ENCODE measurements around the gene DNM3. TPM values are rescaled to one million over a fixed set of nuclear protein-coding genes. Genes with fewer than 3 reads are reported as not detected.
A peak's percentile ranks its signal among the peaks of the same experiment; 100 is the strongest.

DNM3 gene
- total RNA-seq, 1 experiment from 2014 or later = 0.45 TPM

DNA sequence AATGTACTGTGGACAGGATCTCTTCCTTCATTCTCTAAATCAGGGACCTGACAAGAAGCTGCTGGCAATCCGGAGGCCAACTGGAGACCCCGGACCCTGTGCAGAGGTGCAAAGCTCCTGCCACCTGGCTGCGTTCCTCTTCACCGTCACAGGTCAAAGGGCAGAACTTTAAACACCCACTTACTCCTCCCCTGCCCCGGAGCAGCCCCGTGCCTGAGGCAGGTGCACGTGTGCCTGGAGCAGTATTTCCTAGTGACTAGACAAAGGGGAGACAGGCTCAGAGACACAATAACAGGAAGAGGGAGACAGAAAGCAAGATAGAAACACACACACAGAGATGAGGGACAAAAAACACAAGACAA, 609.2 kb downstream of the DNM3 start:
- Histone ChIP-seq H3K27me3 (ENCODE audit: low read length) (no peaks in the 10 kb centered on the region), H3K79me2 (ENCODE audit: low read length) (no peaks in the 10 kb centered on the region), H3K9me2 (replicated peaks; ENCODE audit: insufficient read depth, low read length) (no peaks in the 10 kb centered on the region), H2AFZ (ENCODE audit: low read length) (peak overlapping the region; percentile 89), H3K4me2 (ENCODE audit: low read depth, low read length, poor library complexity, severe bottlenecking) (peak overlapping the region; percentile 54), H3K4me1 (ENCODE audit: low read length) (peaks cover 7% of the 10 kb centered on the region), H3K9ac (ENCODE audit: low read length) (peak overlapping the region; percentile 49; the same call in 1 of the 2 replicates), H3K4me3 (ENCODE audit: low read length) (no peak overlapping the region), H3K9me3 (ENCODE audit: low read length) (no peaks in the 10 kb centered on the region), H3K27ac (ENCODE audit: low read length) (no peak overlapping the region), H4K20me1 (ENCODE audit: insufficient read depth, low read depth, low read length) (no peaks in the 10 kb centered on the region), H3K36me3 (ENCODE audit: insufficient read depth, low read length) (no peaks in the 10 kb centered on the region)
- no peak for DNase-seq

DNA sequence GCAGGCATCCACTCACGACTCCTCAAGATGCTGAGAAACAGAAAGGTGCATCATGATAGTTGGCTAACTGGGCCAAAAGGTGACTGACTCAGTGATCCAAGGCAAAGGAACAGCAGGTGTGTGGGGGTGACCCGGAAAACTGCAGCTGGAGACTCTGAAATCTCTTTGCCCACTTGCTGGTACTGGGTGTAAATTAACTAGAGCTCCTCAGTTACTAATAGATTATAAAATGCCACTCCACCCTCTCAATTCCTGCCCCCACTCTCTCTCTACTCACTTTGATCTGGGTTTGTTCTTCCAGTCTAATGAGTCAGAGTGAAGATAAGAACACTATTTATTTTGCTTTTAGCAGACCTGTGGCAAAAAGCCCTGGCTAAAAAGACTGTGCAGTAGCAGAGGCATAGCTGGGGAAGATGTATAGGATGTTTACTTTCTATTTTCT, 609.7 kb downstream of the DNM3 start:
- H3K9me3 ChIP-seq (ENCODE audit: low read length) = no peaks in the 10 kb centered on the region
- DNase-seq = no peak
- no peak overlapping the region for H3K9ac ChIP-seq (ENCODE audit: low read length)
- H3K4me3 ChIP-seq (ENCODE audit: low read length) = no peak overlapping the region
- H3K27ac ChIP-seq (ENCODE audit: low read length) = no peak overlapping the region
- no peaks in the 10 kb centered on the region for H3K27me3 ChIP-seq (ENCODE audit: low read length)
- no peaks in the 10 kb centered on the region for H3K36me3 ChIP-seq (ENCODE audit: insufficient read depth, low read length)
- H3K9me2 ChIP-seq (replicated peaks; ENCODE audit: insufficient read depth, low read length) = no peaks in the 10 kb centered on the region
- peaks cover 7% of the 10 kb centered on the region for H3K4me1 ChIP-seq (ENCODE audit: low read length)
- no peaks in the 10 kb centered on the region for H3K79me2 ChIP-seq (ENCODE audit: low read length)
- H3K4me2 ChIP-seq (ENCODE audit: low read depth, low read length, poor library complexity, severe bottlenecking) = no peak overlapping the region
- H2AFZ ChIP-seq (ENCODE audit: low read length) = peak overlapping the region; percentile 89; the same call in 1 of the 2 replicates
- no peaks in the 10 kb centered on the region for H4K20me1 ChIP-seq (ENCODE audit: insufficient read depth, low read depth, low read length)

DNA sequence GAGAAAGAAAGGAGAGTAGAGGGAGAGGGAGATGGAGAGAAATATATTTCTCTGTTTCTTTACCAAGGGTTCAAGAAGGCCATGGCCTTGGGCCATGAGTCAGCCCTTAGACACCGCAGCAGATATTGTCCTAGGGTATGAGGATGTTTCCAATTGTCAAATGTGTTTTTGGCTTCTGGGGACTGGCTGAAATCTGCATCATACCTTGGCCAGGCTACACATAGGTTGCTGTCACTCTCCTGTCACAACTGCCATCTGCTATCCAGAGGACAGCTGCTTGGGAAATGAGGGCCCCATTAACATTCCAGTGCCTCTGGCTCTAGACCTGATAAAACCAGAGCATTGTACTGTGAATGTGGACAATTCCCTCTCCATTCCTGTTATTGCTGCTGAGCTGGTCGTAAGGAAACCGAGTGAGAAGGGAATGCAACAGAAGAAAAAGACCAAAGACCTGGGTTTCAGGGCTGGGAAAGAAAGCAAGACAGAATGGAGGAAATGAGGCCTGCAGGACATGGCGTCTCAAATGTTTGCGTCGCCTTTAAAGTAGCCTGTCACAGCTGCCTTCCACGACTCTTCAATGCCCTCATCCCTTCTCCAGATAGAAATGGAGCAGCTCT, 611.3 kb downstream of the DNM3 start:
- H3K4me2 ChIP-seq (ENCODE audit: low read depth, low read length, poor library complexity, severe bottlenecking) = no peak overlapping the region
- H3K79me2 ChIP-seq (ENCODE audit: low read length) = no peaks in the 10 kb centered on the region
- no peaks in the 10 kb centered on the region for H3K27me3 ChIP-seq (ENCODE audit: low read length)
- no peak overlapping the region for H3K9ac ChIP-seq (ENCODE audit: low read length)
- no peak overlapping the region for H3K4me3 ChIP-seq (ENCODE audit: low read length)
- H3K27ac ChIP-seq (ENCODE audit: low read length) = no peak overlapping the region
- H3K36me3 ChIP-seq (ENCODE audit: insufficient read depth, low read length) = no peaks in the 10 kb centered on the region
- no peaks in the 10 kb centered on the region for H4K20me1 ChIP-seq (ENCODE audit: insufficient read depth, low read depth, low read length)
- H3K9me3 ChIP-seq (ENCODE audit: low read length) = no peaks in the 10 kb centered on the region
- H2AFZ ChIP-seq (ENCODE audit: low read length) = no peak overlapping the region
- no peaks in the 10 kb centered on the region for H3K9me2 ChIP-seq (replicated peaks; ENCODE audit: insufficient read depth, low read length)
- DNase-seq = no peak
- H3K4me1 ChIP-seq (ENCODE audit: low read length) = peaks cover 7% of the 10 kb centered on the region

DNA sequence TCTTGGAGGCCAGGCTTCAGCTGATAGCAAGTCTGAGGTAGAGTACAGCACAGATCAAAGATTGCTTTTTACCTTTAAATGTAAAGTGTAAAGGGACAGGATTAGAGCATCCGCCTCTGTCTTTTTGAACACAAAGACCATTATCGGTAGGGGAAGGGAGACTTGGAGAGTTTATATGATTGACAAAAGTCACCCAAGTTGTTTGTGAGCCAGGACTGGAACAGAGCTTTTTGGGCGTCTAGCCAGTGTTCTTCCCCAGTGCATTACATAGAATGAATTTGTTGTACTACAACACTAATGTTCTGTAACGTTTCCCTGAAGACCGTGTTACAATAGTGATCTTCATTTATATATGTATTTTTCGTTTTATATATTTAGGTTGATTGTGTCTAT, 611.9 kb downstream of the DNM3 start:
- Histone ChIP-seq H3K9me3 (ENCODE audit: low read length) (no peaks in the 10 kb centered on the region), H4K20me1 (ENCODE audit: insufficient read depth, low read depth, low read length) (no peaks in the 10 kb centered on the region), H3K9me2 (replicated peaks; ENCODE audit: insufficient read depth, low read length) (no peaks in the 10 kb centered on the region), H3K27ac (ENCODE audit: low read length) (no peak overlapping the region), H3K4me1 (ENCODE audit: low read length) (peaks cover 7% of the 10 kb centered on the region), H3K79me2 (ENCODE audit: low read length) (no peaks in the 10 kb centered on the region), H3K4me2 (ENCODE audit: low read depth, low read length, poor library complexity, severe bottlenecking) (no peak overlapping the region), H3K9ac (ENCODE audit: low read length) (no peak overlapping the region), H3K36me3 (ENCODE audit: insufficient read depth, low read length) (no peaks in the 10 kb centered on the region), H2AFZ (ENCODE audit: low read length) (no peak overlapping the region), H3K4me3 (ENCODE audit: low read length) (no peak overlapping the region), H3K27me3 (ENCODE audit: low read length) (no peaks in the 10 kb centered on the region)
- no peak for DNase-seq

DNA sequence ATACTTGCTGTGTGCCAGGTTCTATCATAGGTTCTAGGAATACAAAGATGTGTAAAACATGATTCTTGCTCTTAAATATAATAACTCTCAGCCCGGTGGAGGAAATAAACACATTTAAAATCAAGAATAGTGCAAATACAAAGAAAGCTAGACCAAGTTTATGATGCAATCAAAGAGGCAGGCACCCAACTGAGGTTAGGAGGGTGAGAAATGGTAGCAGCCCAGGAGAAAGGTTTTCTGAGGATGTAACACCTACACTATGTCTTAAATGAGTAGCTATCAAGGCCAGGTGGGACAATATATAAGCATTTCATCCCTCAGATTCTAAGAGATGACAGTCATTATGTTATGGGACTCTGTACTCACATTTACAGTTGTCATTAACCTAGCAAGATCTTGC, 612.3 kb downstream of the DNM3 start:
- H2AFZ ChIP-seq (ENCODE audit: low read length) = no peak overlapping the region
- H3K4me1 ChIP-seq (ENCODE audit: low read length) = peaks cover 7% of the 10 kb centered on the region
- no peak overlapping the region for H3K4me2 ChIP-seq (ENCODE audit: low read depth, low read length, poor library complexity, severe bottlenecking)
- no peaks in the 10 kb centered on the region for H3K79me2 ChIP-seq (ENCODE audit: low read length)
- H3K4me3 ChIP-seq (ENCODE audit: low read length) = no peak overlapping the region
- no peaks in the 10 kb centered on the region for H4K20me1 ChIP-seq (ENCODE audit: insufficient read depth, low read depth, low read length)
- H3K27me3 ChIP-seq (ENCODE audit: low read length) = no peaks in the 10 kb centered on the region
- no peak overlapping the region for H3K27ac ChIP-seq (ENCODE audit: low read length)
- H3K9me3 ChIP-seq (ENCODE audit: low read length) = no peaks in the 10 kb centered on the region
- DNase-seq = no peak
- H3K9me2 ChIP-seq (replicated peaks; ENCODE audit: insufficient read depth, low read length) = no peaks in the 10 kb centered on the region
- H3K9ac ChIP-seq (ENCODE audit: low read length) = no peak overlapping the region
- no peaks in the 10 kb centered on the region for H3K36me3 ChIP-seq (ENCODE audit: insufficient read depth, low read length)

DNA sequence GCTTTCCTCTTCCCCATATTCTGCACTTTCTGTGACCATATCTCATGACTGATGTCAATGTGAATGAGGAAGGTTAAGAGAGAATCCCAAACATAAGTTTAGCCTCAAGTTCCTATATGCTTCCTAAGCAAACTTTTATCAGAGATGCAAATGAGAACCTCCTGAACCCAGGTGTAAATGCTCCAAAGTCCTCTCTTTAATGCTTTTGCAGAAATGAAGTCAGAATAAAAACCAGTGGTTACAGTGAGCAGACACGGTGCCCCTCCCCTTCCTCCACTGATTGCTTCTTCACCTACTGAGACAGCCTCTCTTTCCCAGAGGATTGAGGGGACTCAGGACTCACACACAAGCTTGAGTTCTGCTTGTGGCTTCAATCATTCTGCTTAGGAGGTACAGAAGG, 614.2 kb downstream of the DNM3 start:
- Histone ChIP-seq H3K9ac (ENCODE audit: low read length) (no peak overlapping the region), H2AFZ (ENCODE audit: low read length) (no peak overlapping the region), H3K36me3 (ENCODE audit: insufficient read depth, low read length) (no peaks in the 10 kb centered on the region), H3K4me1 (ENCODE audit: low read length) (peaks cover 1% of the 10 kb centered on the region), H3K27me3 (ENCODE audit: low read length) (no peaks in the 10 kb centered on the region), H4K20me1 (ENCODE audit: insufficient read depth, low read depth, low read length) (no peaks in the 10 kb centered on the region), H3K27ac (ENCODE audit: low read length) (no peak overlapping the region), H3K4me2 (ENCODE audit: low read depth, low read length, poor library complexity, severe bottlenecking) (no peak overlapping the region), H3K9me2 (replicated peaks; ENCODE audit: insufficient read depth, low read length) (no peaks in the 10 kb centered on the region), H3K9me3 (ENCODE audit: low read length) (no peaks in the 10 kb centered on the region), H3K79me2 (ENCODE audit: low read length) (no peaks in the 10 kb centered on the region), H3K4me3 (ENCODE audit: low read length) (no peak overlapping the region)
- DNase-seq = no peak

DNA sequence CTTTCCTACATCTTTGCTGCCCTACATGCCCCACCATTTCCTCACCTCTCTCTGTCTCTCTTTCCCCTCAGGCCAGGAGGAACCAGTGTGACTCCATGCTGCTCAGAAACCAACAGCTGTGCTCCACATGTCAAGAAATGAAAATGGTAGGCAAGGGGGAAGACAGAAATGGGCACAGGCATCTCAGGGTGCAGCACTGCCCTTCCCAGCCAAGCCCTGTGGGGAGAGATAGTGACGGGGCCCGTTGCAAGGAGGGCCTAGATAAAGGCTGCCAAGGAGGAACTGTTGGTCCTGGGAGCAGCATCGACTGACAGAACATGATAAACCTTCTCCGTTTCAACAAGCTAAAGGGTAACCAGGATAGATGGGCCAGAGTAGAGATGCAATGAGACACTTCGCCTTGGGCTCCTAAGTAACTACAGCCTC, 615.1 kb downstream of the DNM3 start:
- Histone ChIP-seq H3K36me3 (ENCODE audit: insufficient read depth, low read length) (no peaks in the 10 kb centered on the region), H3K27me3 (ENCODE audit: low read length) (no peaks in the 10 kb centered on the region), H3K9me2 (replicated peaks; ENCODE audit: insufficient read depth, low read length) (no peaks in the 10 kb centered on the region), H3K9me3 (ENCODE audit: low read length) (no peaks in the 10 kb centered on the region), H3K27ac (ENCODE audit: low read length) (no peak overlapping the region), H3K79me2 (ENCODE audit: low read length) (no peaks in the 10 kb centered on the region), H3K4me1 (ENCODE audit: low read length) (no peaks in the 10 kb centered on the region), H3K4me3 (ENCODE audit: low read length) (no peak overlapping the region), H4K20me1 (ENCODE audit: insufficient read depth, low read depth, low read length) (no peaks in the 10 kb centered on the region), H2AFZ (ENCODE audit: low read length) (no peak overlapping the region), H3K9ac (ENCODE audit: low read length) (no peak overlapping the region), H3K4me2 (ENCODE audit: low read depth, low read length, poor library complexity, severe bottlenecking) (no peak overlapping the region)
- no peak for DNase-seq

DNA sequence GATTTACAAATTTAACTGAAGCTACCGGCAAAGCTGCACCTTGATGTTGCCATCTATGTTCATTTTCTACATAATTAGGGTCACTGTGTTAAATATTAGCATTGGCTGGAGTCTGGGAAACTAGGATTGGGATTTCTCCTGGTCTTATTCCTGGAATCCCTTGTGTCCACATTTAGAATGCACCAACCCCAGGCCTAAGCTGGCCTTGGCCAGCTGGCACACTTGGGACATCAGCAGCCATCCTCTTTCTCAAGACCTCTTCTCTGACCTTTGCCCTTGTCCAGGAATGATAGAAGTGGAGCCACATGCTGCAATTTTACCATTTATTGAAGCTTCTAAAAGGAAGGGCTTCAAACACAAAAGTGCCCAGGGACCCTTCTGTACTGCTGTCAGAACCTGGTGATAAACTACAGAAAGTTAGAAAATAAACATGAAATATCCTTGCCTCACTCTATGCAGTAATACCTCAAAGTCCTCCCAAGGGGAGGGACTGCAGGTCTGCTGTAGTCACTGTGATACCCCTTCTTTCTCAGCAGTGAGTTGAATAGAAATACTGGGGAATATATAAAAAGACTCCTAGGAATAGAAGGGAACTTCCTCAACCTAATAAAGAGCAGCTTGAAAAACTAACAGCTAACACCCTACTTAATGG, 616.3 kb downstream of the DNM3 start:
- no peaks in the 10 kb centered on the region for H3K79me2 ChIP-seq (ENCODE audit: low read length)
- H3K9me2 ChIP-seq (replicated peaks; ENCODE audit: insufficient read depth, low read length) = no peaks in the 10 kb centered on the region
- H3K27me3 ChIP-seq (ENCODE audit: low read length) = no peaks in the 10 kb centered on the region
- H3K9me3 ChIP-seq (ENCODE audit: low read length) = no peaks in the 10 kb centered on the region
- H3K4me1 ChIP-seq (ENCODE audit: low read length) = no peaks in the 10 kb centered on the region
- H3K4me2 ChIP-seq (ENCODE audit: low read depth, low read length, poor library complexity, severe bottlenecking) = no peak overlapping the region
- H4K20me1 ChIP-seq (ENCODE audit: insufficient read depth, low read depth, low read length) = no peaks in the 10 kb centered on the region
- H3K27ac ChIP-seq (ENCODE audit: low read length) = no peak overlapping the region
- H3K36me3 ChIP-seq (ENCODE audit: insufficient read depth, low read length) = no peaks in the 10 kb centered on the region
- no peak overlapping the region for H2AFZ ChIP-seq (ENCODE audit: low read length)
- DNase-seq = no peak
- H3K4me3 ChIP-seq (ENCODE audit: low read length) = no peak overlapping the region
- no peak overlapping the region for H3K9ac ChIP-seq (ENCODE audit: low read length)
